ENCODE data around the gene ADGRL3.
"Not testable (repeated sequence)": the region's sequence is repeated elsewhere in the genome, so short reads cannot be mapped to it uniquely, and the experiment has no call there.

Gene ADGRL3

GRCh38 chr4:61373901-61374440 is 173.8 kb downstream of the ADGRL3 start:
- DNase-seq, result no peak

GRCh38 chr4:61374447-61374891 is 174.3 kb downstream of the ADGRL3 start:
- no peak for DNase-seq

DNA sequence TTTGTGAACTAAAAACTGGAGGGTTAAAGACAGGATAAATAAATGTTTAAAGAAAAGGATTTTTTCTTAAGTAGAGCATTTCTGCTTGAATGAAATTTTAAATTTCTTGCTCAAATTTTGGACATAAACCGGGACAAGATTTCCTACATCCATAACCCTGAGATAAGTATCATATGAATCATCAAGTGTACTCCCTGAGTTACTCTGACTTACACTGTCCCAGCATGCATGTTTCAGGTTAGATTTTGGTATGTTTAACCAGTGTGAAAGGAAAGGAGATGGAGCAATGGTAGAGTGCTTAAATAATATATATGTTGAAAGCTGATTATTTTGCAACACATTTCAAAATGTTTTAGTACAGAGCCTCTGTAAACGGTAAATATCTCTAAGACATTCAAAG is 175.2 kb downstream of the ADGRL3 start:
- DNase-seq, result no peak

DNA sequence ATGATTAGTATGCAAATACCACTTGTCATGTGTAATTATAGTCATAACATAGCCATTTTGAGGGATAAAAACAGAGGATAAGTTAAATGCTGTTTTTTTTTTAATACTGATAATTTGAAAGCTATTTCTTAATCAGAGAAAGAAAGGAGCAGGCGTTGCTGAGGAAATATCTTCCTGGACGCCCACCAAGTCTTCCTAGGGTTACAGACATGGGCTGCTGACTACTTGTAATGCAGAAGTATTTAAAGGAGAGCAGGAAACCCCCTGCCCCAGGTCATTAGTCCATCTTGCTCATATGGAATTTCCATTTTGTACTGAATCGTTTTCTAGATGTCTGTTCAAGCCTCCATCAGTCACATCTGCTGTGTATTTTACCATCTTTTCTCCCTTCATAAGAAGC is 176.2 kb downstream of the ADGRL3 start:
- DNase-seq, result no peak

DNA sequence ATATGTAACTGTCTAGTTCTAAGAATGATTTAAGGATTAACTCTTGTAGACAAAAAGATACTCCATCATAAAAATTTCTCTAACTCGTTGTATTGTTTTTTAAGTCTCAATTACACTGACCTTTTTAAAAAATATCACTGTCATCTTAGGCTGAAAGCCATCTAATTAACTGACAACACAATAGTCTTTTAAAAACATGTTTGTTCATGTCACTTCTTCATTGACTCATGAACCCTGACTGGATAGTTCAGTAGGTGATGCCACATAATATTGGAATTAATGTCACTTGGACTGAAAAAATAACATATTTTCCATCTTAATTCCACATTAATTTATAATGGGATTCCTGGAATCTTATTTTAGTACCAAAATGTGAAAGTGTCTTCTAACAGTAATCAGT is 179.3 kb downstream of the ADGRL3 start:
- no peak for DNase-seq

DNA sequence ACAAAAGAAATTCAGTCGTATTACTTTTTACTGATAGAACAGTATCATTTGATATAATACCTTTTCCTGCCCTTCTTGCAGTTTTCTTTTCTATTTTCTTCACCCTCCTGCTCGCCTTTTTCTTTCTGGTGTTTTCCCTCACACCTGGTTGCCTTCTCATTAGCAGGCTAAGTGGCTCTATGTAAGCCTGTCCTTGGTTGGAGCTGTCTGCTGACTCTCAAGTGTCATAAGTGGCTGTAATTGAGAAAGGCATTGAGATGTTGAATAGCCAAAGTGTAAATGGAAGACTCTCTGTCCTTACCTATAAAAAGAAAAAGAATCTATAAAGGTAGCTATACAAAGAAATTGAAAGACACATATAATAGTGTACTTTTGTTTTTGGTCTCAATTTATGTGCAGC is 180.7 kb downstream of the ADGRL3 start:
- DNase-seq, result peak; percentile 72 to 92

GRCh38 chr4:61385256-61385655 is 185.1 kb downstream of the ADGRL3 start:
- no peak for DNase-seq

DNA sequence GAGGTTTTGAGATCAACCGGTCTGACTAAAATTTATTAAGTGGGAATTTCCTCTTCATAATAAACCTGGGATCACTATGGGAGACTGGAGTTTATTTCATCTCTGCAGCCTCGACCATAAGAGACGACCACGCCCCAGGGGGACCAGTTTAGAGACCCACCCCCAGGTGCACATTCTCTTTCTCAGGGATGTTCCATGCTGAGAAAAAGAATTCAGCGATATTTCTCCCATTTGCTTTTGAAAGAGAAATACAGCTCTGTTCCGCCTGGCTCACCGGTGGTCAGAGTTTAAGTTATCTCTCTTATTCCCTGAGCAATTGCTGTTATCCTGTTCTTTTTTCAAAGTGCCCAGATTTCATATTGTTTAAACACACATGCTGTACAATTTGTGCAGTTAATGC is 187.2 kb downstream of the ADGRL3 start:
- DNase-seq, result not testable (repeated sequence)

DNA sequence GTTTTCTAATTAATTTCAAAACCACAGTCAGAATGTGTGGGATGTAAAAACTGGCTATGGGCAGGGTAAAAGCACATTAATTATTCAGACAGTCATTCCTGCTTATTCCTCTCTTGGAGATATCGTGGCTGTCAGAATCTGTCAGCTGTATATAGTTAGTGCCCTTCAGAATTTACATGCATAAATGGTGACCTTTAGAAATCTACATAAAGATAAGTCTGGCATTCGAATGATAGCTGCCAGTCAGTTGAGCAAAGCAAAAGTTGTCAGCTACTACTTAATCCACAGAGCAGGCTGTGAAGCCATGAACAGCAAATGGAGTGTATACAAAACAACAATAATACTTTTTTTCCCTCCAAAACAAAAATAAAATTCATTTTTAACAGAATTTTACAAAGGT is 189.5 kb downstream of the ADGRL3 start:
- no peak for DNase-seq

DNA sequence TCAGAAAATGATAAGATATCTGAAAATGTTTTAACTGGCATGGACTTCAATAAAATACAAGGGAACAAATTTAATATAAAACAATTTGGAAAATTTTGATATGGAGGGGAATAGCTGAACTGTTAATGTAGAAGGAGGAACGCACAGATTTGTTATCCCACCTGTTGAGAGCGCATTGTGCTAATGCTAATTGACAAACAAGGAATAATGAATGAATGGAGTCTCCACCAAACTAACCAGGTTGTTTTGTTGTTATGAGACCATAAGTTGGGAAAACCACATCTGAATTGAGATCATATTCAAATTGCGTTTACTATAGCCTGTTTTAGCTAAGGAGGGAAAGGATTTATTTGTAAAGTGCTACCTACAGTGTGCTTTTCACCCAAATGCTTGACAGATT is 195.6 kb downstream of the ADGRL3 start:
- DNase-seq, result no peak

GRCh38 chr4:61397174-61397573 is 197.0 kb downstream of the ADGRL3 start:
- DNase-seq, result no peak

GRCh38 chr4:61400439-61401038 is 200.4 kb downstream of the ADGRL3 start:
- no peak for DNase-seq

DNA sequence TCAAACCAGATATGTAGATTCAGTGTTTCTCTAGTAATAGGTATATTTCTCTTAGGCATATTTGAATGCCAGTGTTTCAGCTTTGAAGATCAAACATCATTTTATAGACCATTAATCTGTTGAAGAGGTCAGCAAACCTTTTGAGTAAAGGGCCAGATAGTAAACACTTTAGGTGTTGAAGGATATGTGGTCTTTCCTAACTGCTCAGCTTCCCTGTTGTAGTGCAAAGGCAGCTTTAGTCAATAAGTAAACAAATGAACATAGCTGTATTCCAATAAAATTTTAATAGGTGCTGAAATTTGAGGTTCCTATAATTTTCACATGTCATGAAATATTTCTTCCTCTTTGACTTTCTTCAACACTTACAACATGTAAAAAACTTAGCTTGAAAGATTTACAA is 201.6 kb downstream of the ADGRL3 start:
- no peak for DNase-seq

- DNase-seq, result no peak
Measured at GRCh38 chr4:61405307-61405706, 205.2 kb downstream of the ADGRL3 start.

- DNase-seq, result no peak
Measured at GRCh38 chr4:61406677-61407076, 206.6 kb downstream of the ADGRL3 start.

DNA sequence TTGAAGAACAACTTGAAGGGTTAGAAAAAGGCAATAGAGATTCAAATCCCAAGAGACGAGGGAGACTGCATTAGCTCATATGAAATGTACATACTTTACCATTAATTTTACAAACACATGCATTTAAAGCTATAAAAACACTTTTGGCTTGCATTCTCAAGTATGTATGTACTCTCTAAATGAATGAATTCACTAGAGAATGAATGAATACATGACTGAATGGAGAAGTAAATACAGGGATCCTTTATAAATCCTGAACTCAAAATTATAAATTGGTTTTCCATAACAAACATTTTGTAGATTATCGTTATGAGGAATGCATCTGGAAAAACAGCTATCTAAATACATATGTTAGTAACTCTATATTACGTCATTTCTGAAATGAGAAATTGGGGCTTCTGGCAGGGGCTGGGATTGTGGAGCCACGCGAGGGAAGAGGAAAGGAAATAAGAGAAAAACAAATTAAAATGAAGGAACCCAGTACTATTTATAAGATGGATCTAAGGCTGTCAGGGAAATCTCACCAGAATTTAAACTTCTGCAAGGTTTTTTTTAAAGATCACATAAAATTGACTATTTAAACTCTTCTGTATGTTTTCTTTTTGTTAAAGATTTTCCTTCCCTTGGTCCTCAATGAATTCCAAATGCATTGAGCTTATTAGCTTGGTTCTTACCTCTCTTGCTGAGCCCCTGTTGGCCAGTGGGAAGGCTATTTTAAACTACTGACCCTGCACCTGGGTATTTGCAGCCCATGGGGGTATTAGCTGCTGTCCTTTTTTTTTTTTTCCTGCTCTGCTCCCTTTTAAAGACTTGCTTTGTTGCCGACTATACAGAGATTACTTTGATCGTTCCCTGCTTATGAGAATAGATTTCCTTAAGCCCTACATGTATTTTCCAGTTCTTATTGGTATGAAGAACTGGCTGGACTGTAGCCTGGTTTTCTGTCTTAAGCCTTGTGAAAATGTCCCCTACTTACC is 207.8 kb downstream of the ADGRL3 start:
- peak in 1 of 2 experiments; percentile 12 for DNase-seq

DNA sequence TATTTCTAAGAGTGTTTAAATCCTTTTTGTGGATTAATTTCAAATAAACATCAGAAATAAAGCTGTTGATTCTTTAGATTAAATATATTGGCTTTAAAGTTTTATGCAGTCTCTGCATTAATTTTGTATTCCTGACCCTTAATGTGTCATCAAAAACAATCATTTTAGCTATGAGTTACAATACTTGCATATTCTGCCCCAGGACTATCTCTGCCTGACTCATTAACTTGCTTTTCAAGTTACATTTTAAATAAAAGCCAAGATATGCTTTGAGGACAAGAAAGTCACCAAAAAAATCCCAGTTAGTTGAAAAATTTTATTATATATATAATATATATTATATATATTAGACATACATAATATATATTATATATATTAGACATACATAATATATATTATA is 208.7 kb downstream of the ADGRL3 start:
- no peak for DNase-seq

- DNase-seq, result no peak
Measured at GRCh38 chr4:61411241-61411640, 211.1 kb downstream of the ADGRL3 start.

- DNase-seq, result no peak
Measured at GRCh38 chr4:61425315-61425714, 225.2 kb downstream of the ADGRL3 start.

- no peak for DNase-seq
Measured at GRCh38 chr4:61426229-61426628, 226.1 kb downstream of the ADGRL3 start.

- no peak for DNase-seq
Measured at GRCh38 chr4:61427099-61427817, 227.1 kb downstream of the ADGRL3 start.

GRCh38 chr4:61427818-61428495 is 227.8 kb downstream of the ADGRL3 start:
- DNase-seq, result no peak

DNA sequence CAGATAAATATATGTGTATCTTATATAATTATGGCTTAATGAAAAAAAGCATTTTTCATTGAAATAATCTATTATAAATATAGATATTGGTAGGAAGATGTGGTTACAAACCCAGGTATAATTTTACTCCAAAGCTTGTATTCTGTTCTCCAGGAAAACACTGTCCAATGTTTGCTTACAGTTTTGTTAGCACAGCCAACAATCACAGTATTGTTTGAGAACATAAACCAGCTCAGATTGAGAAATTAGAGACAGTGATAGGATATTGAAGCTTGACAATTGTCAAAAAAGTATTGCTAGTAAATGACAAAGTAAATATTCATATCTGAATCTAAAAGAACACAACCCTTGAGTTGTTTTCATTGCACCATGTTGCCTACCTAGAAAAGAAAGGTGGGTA is 228.8 kb downstream of the ADGRL3 start:
- no peak for DNase-seq
